Measurements from ENCODE around the gene CPEB1.

Gene CPEB1

DNA sequence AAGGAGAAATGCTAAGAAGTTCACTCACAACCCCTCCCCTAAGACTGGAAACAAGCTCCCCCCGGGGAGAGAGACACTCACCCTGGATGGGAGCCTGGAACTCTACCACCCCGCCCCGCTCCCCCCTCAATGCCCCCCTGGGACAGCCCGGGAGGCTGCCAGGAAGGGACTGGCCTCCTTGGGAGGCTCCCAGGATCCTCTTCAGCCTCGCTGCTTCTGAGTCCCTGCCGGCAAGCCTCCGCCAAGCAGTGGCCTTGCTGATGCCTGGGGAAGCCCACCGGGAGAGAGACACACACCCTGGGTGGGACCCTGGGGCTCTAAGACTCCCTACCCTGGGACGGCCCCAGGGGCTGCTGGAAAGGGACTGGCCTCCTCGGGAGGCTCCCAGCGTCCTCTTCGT lies 33.4 kb downstream of the CPEB1 start:
- peak in 2 of 42 donors; percentile 1 to 4 for DNase-seq
- intact Hi-C loops (cut with DNase I), result no loop called here

DNA sequence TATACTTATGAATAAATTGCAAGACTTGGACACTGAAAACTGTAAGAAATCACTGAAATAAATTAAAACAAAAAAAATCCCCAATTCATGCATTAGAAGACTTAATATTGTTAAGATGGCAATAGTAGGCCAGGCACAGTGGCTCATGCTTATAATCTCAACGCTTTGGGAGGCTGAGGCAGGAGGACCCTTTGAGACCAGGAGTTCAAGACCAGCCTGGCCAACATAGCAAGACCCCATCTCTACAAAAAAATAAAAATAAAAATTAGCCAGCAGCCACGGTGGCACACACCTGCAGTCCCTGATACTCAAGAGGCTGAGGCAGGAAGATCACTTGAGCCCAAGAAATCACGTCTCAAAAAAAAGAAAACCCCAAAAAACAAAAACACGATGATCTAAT lies 35.8 kb downstream of the CPEB1 start:
- intact Hi-C loops (cut with DNase I), result no loop called here
- DNase-seq, result no peak

DNA sequence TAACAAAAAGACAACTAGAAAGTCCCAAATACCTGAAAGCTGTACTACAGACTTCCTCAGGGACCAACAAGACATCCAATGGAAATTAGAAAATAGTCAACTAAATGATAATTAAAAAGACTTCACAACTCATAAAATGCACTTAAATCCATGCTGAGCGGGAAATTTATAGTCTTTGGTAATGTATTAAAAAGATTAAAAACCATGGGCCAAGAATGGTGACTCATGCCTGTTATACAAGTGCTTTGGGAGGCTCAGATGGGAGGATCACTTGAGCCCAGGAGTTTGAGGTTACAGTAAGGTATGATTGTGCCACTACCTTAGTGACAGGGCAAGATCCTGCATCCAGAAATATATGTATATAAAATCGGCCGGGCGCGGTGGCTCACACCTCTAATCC lies 45.0 kb downstream of the CPEB1 start:
- no peak for DNase-seq
- intact Hi-C loops (cut with DNase I), result no loop called here

DNA sequence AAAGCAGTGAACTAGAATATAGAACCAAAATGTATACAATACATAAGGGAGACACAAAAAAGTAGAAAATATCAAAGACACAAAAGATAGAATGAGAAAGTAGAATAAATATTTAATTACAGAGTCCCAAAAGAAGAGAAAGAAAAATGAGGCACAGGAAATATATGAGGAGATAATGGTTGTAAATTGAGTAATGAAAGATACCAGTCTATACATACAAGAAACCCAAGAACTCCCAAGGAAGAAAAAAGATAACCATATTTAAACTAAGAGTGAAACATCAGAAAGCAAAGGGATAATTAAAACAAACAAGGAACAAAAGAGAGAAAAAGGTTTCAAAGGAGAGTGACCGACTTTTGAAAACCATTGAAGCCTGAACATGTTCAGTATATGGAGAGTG lies 47.3 kb downstream of the CPEB1 start:
- DNase-seq, result no peak
- intact Hi-C loops (cut with DNase I), result no loop called here

DNA sequence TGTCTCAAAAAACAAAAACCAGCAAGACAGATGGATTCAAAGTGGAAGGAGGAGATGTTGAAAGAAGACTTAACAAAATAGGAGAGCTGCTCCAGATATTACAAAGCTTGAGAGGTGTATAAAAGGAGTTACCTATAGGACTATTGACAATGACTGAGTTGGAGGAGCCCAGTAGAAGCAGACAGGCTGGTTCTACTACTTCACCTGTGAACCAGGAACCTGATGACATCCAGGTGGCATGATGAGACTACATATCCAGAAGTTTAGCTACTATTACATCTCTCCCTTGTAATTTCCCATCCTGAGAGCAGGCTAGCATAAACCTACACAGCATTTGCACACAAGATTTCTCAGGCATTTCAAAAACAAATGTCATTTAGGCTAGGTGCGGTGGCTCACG lies 49.3 kb downstream of the CPEB1 start:
- intact Hi-C loops (cut with DNase I), result no loop called here
- DNase-seq, result no peak

DNA sequence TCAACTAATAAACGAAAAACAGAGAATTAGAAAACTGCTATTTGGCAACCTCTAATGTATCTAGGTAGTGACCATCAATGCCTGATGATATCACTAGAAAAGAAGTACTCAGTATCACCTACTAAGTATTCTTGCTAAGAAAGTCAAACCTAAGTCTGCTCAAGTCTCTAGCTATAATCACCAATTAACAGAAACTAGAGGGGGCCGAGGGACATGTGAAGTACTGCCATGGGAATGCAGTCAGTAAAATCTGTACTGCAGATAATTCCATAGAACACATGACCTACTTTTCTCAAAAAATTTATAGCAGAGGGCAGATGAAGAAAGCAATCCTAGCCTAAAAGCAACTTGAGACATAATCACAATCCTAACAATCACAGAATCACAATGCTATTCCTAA lies 51.4 kb downstream of the CPEB1 start:
- no peak for DNase-seq
- intact Hi-C loops (cut with DNase I), result no loop called here

DNA sequence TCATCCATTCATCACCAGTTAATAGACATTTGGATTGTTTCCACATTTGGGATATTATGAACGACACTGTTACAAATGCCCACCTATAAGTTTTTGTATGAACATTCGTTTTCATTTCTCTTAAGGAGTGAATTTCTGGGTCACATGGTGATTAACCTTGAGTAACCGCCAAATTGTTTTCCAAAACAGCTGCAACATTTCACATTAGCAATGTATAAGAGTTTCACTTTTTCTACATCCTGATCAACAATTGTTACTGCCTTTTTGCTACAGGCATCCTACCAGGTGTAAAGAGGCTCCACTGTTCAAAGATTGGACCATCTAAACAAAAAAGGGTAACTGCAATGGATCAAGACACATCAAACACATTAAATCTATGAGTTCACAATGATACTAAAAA lies 52.0 kb downstream of the CPEB1 start:
- DNase-seq, result no peak
- intact Hi-C loops (cut with DNase I), result no loop called here

DNA sequence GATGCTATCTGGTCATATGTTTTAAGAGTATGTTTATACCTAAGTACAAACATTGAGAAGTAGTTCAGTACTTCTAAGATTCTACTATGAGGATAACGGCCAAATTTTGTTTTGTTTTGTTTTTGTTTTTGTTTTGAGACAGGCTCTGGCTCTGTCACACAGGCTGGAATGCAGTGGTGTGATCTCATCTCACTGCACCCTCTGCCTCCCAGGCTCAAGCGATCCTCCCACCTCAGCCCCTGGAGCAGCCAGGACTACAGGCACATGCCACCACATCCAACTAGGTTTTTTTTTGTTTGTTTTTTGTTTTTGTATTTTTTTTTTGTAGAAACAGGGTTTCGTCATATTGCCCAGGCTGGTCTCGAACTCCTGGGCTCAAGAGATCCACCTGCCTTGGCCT lies 59.4 kb downstream of the CPEB1 start:
- intact Hi-C loops (cut with DNase I), result no loop called here
- no peak for DNase-seq

DNA sequence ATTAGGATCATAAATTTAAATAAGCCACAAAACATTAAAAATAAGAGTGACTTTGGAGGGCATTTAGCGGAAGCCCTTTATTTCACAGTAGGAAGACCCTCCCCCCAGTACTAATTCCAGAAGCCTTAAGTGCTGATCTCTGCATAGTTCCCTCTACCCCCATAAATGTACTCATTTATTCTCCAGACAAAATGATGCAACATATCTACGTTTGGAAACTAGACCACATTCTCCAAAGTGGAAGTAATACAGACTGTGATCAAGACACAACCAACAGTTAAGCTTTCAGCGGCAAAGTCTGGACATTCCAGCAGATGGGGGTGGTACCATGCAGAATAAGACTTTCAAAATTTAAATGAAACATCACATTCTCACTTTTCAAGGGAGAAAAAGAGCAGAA lies 62.1 kb downstream of the CPEB1 start:
- DNase-seq, result no peak
- intact Hi-C loops (cut with DNase I), result no loop called here

DNA sequence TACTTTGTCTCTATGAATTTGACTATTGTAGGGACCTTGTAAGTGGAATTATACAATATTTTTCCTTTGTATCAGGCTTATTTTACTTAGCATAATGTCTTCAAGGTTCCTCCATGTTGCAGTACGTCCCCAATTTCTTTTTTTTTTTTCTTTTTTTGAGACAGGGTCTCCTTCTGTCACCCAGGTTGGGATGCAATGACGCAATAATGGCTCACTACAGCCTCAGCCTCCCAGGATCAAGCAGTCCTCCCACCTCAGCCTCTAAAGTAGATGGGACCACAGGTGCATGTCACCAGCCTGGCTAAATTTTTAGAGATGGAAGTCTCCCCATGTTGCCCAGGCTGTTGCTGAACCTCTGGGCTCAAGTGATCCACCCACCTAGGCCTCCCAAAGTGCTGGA lies 66.5 kb downstream of the CPEB1 start:
- no peak for DNase-seq
- intact Hi-C loops (cut with DNase I), result no loop called here

DNA sequence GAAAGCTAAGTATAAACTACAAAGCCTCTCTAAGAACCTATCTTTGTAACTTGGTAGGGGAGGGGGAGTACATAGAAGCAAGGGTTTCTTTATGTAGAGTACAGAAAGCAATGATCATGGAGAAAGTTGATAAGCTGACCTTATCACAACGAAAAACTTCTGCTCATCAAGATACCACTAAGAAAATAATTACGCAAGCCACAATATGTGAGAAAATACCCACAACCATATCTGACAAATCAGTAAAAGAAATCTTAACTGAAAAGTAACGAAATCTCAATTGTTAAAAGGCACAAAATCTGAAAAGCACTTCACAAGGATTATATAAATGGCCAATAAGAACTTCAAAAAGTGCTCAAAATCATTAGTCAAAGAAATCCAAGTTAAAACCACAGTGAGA lies 71.8 kb downstream of the CPEB1 start:
- intact Hi-C loops (cut with DNase I), result no loop called here

DNA sequence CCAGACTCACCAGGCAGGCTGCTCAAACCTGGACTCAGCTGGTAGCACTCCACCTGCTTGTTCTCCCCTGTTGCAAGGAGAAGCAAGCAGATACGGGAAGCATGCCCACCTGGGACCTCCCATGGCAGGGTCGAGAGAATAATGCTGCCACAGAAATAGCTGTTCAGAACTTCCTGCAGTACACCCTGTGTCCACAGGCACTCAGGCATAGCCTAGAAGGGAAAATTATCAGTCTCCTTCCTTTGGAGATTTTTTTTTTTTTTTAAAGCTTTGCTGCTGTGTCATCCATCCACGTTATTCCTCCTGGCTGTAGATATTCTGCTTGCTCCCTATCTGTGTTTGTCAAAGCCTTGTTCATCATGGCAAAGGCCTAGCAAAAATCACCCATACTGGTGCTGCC lies 74.2 kb downstream of the CPEB1 start:
- DNase-seq, result no peak
- intact Hi-C loops (cut with DNase I), result no loop called here

More for the DNA sequence above, 71.8 kb downstream of the CPEB1 start:
- DNase-seq, result no peak

DNA sequence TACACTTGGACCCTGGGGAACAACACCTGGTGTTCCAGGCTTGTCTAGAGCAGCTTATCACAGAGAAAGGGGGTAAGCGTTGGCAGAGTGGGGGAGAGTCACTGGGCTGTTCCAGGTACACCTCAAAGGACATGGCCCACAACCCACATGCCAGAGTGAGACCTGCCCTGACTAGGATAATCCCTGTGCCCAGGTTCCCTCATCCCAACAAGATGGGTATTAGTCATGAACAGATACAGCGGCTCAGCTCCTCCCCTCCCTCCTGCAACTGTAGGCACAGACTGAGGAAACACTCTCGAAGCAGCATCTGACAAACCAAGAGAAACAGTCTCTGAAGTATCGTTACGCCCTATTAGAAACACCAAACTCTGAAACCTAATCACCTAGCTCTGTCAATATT lies 74.9 kb downstream of the CPEB1 start:
- DNase-seq, result peak in 39 of 42 donors; percentile 11 to 86 (median 55)
- intact Hi-C loops (cut with DNase I), result no loop called here

DNA sequence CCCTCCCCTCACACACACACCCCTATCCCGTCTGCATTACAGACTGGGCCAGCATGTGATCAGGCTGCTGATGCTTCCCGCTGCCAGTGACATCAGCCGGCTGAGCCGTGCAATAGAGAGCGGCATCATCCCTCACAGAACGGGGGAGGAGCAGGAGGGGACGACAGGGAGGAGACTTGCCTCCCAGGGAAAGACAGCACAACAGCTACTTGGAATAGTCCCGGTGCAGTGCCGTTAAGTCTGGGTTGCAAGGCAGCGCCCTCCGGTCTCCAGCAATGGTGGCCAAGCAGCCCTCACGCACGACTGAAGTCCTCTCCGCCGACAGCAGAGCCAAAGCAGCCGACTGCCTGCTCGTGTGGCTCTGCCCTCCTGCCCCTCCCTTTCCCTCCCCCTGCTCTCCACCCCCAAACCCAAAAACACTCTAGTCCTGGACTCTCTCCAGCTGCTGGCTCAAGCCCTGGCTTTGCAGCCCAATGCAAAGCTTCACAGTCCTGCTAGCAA lies 75.4 kb downstream of the CPEB1 start:
- intact Hi-C loops (cut with DNase I), result no loop called here
- peak; percentile 73 to 96 (median 89) for DNase-seq

DNA sequence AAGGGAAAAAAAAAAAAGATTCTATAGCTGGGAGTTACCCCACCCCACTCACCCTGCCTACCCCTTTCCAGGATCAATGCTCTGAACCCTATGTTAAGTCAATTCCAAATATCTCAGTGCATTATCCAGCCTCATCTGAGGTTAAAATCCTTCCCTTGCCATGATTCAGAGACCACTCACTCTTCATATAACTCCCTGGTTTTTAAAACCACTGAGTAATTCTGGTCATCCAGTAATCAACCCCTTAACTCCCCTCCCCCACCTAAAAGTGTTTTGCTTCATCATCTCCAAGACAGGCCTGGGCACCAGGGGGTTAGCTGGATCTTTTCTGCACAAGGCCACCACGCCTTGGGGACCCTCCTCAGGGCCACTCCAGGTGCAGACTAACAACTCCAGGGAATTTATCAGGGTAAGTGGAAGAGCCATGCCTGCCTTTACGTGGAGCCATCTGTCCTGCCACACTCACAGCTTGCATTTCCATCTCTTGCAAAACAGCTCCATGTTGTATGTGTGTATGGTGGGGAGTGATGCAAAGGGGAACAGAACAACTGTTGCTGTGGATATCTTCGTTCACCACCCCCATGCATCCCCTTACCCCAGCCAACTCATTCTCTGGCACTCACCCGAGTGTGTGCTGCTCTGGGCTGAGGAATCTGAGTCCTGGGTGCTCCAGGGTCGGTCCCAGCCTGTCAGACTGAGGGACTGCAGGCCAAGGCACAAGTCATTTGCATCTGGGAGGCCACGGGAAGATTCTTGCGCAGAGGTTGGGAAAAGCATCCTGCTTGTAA lies 76.2 kb downstream of the CPEB1 start:
- DNase-seq, result peak in 28 of 42 donors; percentile 3 to 54 (median 18)
- intact Hi-C loops (cut with DNase I), result no loop called here

DNA sequence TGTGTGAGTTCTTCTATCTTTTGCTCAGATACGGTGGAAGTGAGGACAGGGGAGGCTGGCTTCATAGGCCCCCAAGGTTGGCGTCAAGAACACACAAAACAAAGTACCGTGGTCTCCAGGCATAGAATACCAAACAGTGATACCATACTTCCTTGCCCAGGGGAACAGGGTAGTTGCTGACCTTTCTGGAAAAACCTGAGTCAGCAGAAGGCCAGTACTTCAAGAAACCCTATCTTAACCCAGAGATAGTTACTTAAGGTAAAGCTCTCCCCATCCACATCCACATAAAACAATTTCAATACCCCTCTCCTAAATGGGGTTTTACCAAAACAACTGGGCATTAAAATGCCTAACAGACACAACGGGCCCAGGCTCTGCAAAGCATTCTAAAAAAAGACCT lies 77.3 kb downstream of the CPEB1 start:
- intact Hi-C loops (cut with DNase I), result no loop called here
- no peak for DNase-seq

DNA sequence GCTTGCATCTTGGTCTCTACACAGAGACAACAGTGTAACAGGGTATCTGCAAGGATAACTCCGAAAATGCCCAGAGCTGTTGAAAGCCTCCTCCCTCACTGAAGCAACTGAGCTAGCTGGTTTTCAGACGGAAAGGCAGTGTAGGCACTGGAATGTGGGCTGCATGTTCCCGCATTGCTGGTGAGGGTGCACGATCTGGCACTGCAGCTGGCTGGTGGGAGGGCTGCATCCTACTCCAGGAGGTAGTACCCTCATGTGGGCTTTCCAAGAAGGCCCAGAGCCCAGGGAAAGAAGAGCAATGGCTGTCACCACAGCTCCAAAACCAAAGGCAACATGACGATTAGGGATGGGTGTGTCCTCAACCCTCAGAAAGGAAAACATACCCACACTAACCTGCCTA lies 78.2 kb downstream of the CPEB1 start:
- intact Hi-C loops (cut with DNase I), result no loop called here
- peak in 40 of 42 donors; percentile 5 to 80 (median 46) for DNase-seq

DNA sequence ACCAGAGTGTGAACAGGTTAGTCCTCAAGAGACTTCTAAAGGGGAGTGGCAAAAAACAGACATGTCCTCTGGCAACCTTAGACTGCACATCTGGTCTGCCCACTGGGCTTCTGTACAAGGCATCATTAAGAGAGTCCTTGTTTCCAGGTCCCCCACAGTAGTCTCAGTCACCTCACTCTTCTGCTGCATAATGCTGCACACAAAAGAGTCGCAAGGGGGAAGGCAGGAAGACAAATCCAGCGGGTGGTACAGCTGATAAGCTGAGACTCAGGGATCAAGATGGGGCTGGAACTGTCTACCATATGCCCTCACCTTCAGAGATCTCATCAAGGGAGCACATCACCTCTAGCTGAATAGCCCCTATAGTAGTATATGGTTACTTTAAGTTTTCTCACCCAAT lies 79.5 kb downstream of the CPEB1 start:
- intact Hi-C loops (cut with DNase I), result no loop called here
- DNase-seq, result no peak

DNA sequence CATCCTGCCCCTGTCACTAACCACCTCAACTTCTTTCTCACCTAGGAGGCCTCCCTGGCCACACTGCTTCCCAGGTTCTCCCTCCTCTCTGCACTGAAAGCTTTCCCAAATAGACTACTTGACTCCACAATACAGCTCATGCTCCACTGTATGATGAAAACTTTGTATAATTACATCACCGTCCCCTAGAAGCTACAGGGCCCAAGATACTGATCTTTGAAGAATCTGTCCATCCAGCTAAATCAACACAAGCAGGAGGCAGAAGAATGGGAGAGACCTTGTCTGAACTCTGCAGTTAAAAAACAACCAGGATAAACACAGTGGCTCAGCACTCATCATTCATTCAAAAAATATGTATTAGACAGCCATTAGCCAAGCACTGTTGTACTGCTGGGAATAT lies 80.5 kb downstream of the CPEB1 start:
- DNase-seq, result no peak

DNA sequence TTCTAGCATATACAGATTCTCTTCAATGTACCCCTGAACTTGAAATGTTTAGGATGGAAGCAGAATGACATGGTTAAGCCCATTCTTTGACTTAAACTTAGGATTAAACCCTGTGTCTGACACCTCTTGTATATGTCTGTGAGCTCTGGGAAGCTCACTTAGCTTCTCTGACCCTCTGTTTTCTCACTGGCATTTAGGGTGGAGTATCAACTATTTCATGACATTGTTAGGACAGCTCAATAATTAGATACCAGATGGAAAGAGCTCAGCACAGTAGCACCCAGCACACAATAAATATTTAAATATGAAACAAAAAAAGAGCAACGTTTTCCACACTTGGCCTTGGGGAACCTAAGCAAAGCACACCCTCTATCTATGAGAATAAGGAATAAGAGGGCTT lies 88.7 kb downstream of the CPEB1 start:
- DNase-seq, result no peak
- intact Hi-C loops (cut with DNase I), result no loop called here

More for the DNA sequence above, 80.5 kb downstream of the CPEB1 start:
- intact Hi-C loops (cut with DNase I), result no loop called here

DNA sequence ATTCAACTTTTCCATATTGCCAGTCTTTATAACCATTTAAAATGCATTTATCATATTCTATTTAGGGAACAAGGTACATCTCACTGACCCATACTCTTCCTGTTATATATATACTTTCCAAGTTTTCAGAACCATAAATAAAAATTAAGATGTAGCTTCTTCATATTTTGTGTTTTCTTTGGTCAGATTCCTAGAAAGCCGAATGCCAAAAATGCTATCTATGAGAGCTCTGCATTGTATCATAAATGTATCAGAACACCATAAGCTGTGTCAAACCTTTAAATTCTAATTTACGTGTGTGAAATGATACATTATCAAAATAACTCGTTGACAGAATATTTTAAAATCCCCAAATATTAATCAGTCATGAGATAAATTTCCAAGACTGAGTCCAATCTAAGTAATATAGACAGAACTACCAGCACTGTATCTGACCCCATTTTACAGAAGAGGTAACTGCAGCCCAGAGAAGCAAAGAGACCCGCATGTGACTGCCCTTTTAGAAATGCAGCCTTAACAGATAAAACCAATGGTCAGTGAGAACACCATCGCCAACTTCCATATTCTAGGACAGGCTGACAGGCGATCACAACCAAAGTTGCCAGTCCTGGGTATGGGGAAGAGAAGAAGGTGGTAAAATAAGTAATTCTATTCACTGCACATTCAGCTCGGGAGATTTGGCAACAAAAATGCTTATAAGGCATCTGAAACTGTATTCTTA lies 90.7 kb downstream of the CPEB1 start:
- DNase-seq, result no peak
- intact Hi-C loops (cut with DNase I), result no loop called here
